Hematopoietic multipotent progenitor cell treated with erythropoietin and hydrocortisone succinate and interleukin-3 and kit ligand, for 8 days (in vitro differentiated cells): ENCODE data around the gene C10orf143.
"Not testable (repeated sequence)": the region's sequence is repeated elsewhere in the genome, so short reads cannot be mapped to it uniquely, and the experiment has no call there.

ENCODE experiments used
- DNase-seq: peaks from one replicate; pipeline ENCODE4 v3.0.0-alpha.2; 2015

C10orf143 gene

GRCh38 chr10:130111113-130111851 lies 652 bp upstream of the C10orf143 start:
- peak; percentile 99 for DNase-seq

- peak; percentile 91 for DNase-seq
Measured at GRCh38 chr10:130109796-130110245, 809 bp downstream of the C10orf143 start.

DNA sequence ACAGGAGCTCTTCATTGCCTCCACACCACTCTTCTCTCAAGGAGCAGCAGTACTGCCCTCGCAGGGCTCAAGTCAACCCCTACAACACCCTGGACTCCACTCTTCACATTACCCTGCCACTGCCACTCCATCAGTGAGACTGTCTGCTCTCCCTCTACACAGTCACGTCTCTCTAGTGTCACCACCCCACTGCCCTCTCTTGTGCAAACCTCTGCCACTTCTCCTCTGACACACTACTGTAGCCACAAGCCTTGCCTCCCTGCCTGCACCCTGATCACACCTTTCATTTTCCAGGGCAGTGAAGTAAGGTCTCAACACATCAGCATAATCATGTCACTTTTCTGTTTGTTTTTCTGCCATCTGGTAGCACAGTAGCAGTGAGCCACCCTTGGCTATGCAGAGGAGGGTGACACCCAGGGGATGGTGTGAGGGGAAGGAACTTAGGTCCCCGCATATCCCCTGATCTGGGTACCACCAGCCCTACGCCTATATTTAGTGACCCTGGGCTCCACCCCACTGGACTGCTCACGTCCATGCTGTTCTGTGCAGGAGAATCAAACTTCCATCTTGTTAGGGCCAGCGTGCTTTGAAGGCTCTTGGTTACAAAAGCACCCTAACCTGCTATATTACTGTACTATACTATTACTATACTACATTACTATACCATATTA lies 1.6 kb downstream of the C10orf143 start:
- DNase-seq, result no peak

GRCh38 chr10:130108146-130108545 lies 2.5 kb downstream of the C10orf143 start:
- DNase-seq, result not testable (repeated sequence)

GRCh38 chr10:130105724-130106123 lies 4.9 kb downstream of the C10orf143 start:
- DNase-seq, result no peak

GRCh38 chr10:130099344-130099743 lies 11.3 kb downstream of the C10orf143 start:
- no peak for DNase-seq

- not testable (repeated sequence) for DNase-seq
Measured at GRCh38 chr10:130090565-130090964, 20.1 kb downstream of the C10orf143 start.

DNA sequence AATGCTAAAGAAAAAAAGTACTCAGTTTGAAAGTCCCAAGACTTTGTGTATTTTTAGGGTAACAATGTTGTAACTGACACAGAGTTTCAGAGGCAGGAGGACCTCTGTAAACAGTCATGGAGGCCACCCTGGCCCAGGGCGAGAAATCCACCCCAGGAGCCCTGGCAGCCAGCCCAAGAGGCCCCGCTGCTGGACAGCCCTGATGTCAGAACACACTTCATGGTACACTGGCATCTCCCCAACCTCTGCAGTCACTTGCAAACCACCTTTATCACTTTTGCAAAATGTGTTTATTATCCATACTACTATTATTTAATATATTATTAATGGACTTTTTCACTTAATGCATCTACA lies 30.2 kb downstream of the C10orf143 start:
- DNase-seq, result no peak

DNA sequence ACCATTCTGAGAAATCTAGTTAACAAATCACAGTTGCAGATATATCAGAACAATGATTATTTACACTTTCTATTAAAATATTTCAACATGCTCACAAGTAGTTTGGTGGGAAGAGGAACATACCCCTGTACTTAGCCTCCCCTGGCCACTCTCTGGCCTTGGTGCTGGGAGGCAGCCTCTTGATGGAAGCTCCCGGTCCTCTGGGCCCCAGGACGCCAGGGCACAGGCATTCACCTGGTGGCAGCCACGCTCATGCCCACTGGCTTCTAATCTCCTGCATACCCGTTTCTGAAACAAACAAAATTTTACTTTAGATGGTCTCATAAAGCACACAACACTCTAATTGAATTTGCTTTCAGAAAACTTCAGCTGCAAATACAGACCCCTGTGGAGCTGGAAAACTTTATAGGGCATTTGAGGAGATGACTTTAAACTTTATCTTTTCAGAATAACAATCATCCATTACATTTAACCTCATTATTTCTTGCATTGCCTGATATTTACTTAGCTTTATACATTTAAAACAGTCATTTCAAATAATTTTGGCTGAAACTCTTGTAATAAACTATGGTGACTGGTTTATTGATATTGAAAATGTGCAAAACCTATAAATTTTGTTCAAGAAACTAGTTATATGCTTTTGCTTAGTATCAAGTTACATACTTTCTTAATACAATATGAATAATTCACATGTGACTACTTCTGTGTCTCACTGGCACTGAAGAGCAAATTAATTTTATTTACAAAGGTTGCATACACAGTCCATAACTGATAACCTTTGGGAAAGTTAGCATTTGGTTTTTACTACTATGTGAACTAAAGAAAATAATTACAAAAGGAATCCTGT lies 30.8 kb downstream of the C10orf143 start:
- no peak for DNase-seq

- DNase-seq, result no peak
Measured at GRCh38 chr10:130078120-130078519, 32.5 kb downstream of the C10orf143 start.

- DNase-seq, result no peak
Measured at GRCh38 chr10:130076681-130077080, 33.9 kb downstream of the C10orf143 start.

DNA sequence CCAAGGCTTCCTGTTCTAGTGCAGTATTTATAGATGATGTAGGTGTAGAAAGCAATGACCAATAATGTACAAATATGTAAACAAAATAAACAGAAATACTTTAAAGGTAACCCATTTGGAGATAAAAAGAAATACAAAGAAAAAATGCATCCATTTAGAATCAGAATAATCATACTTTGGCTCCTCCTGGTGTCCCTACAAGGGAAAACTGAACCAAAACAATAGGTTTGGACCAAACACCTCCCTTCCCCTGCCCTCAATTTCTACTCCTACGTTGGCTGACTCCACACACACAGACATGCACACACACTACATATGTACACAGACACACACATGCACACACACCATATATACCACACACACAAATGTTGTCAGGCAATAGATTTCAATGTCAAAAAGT lies 36.0 kb downstream of the C10orf143 start:
- no peak for DNase-seq

DNA sequence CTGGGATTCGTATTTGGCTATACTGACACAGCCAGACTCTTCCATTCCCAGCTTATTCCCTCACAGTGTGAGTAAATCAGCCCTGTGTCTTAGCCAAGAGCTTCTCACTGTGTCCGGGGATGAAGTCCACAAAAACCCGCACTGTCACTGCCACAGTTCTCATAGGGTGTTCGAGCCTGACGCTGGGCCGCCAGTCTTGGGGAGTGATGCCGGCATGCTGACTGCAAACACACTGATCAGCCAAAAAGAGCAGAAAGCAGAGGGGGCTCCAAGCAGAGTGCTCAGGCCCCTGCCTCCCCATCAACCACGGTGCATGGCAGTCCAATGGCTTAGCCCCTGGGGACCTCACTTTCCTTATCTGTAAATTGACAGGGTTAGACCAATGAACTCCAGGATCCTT lies 36.7 kb downstream of the C10orf143 start:
- no peak for DNase-seq

DNA sequence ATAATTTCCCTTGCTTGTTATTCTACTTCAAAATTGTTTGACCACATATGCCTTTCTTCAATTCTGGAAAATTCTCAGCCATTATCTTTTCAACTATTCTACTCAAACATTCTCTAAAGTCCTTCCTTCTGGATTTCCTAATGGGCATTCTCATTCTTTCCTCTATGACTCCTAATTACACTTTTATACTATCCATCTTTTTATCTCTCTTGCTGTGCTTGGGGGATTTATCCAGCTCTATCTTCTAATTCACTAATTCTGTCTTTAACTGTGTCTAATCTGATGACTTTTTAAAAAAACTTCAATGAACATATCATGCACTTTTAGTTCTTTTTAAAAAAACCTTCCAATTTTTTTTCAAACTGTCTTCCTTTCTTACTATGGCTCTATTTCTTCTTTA lies 38.4 kb downstream of the C10orf143 start:
- no peak for DNase-seq

DNA sequence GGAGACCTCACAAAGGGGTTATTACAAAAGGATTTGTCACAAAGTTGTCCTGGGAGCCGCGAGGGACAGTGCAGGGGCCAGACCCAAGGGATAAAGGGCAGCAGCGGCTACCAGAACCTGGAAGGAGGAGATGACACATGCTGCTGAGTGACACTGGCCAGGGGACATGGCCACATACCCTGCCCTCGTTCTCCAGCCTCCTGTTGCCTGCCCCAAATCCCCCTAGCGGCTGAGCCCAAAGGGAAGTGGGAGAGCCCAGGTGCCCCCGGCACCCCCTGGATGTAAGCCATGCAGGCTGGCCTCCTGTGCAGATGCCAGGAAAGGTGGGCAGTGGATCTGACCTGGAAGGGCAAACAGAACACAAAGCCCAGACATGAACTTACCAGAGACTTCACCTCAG lies 42.7 kb downstream of the C10orf143 start:
- DNase-seq, result no peak

- no peak for DNase-seq
Measured at GRCh38 chr10:130066743-130067142, 43.9 kb downstream of the C10orf143 start.

GRCh38 chr10:130065251-130065650 lies 45.4 kb downstream of the C10orf143 start:
- DNase-seq, result no peak

GRCh38 chr10:130064783-130065182 lies 45.8 kb downstream of the C10orf143 start:
- DNase-seq, result no peak

DNA sequence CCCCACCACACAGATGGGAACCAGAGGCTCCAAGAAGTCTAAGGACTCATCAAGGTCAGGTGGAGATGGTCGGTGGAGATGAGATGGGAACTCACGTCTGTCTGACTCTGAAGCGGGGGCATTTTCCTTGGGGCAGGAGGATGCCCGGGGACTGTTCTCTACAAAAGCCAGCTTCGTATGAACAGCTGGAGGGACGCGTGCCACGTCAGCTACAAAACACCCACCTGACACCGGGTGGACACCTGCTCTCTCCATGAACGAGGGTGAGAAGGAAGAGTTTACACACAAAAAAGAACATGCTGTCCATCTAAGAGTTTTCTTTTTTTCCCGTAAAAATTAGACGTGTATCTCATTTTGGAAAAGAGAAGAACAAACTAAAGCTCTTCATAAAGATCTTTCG lies 47.7 kb downstream of the C10orf143 start:
- DNase-seq, result no peak

GRCh38 chr10:130062201-130062600 lies 48.4 kb downstream of the C10orf143 start:
- DNase-seq, result no peak

- DNase-seq, result no peak
Measured at GRCh38 chr10:130061760-130062159, 48.9 kb downstream of the C10orf143 start.

DNA sequence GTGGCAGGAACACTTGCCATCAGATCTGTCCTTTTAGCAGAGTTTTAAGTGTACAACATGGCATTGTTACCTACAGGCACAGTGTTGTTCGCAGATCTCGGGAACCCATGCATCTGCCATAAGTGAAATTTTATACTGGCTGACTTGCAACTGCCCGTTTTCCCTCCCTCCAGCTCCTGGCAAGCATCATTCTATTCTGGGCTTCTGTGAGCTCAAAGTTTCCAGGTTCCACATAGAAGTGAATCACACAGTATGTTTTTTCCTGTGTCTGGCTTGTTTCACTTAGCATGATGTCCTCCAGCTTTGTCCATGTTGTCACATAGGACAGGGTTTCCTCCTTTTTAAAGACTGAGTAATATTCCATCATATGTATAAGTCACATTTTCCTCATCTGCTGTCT lies 56.6 kb downstream of the C10orf143 start:
- no peak for DNase-seq

DNA sequence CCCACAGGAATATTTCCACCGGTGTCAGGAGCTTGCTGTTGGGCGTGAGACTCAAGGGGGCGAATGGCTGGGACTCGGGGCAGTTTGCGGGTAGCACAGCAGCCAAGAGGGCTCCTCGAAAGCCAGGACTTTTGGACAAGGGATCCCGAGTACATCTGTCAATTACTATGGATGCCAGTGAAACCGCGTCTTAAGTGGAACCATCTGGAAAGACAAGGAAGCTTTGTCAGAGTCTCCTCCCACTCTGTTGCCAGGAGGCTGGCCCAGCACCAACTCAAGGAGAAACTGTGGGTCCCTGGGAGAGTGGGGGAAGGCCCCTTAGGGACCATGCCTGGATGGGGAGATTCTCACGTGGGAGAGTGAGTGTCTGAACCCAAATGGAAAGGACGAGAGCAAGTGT lies 57.1 kb downstream of the C10orf143 start:
- no peak for DNase-seq

- no peak for DNase-seq
Measured at GRCh38 chr10:130052193-130052592, 58.4 kb downstream of the C10orf143 start.
